ENCODE data around the gene ARMCX6.

Gene ARMCX6

DNA sequence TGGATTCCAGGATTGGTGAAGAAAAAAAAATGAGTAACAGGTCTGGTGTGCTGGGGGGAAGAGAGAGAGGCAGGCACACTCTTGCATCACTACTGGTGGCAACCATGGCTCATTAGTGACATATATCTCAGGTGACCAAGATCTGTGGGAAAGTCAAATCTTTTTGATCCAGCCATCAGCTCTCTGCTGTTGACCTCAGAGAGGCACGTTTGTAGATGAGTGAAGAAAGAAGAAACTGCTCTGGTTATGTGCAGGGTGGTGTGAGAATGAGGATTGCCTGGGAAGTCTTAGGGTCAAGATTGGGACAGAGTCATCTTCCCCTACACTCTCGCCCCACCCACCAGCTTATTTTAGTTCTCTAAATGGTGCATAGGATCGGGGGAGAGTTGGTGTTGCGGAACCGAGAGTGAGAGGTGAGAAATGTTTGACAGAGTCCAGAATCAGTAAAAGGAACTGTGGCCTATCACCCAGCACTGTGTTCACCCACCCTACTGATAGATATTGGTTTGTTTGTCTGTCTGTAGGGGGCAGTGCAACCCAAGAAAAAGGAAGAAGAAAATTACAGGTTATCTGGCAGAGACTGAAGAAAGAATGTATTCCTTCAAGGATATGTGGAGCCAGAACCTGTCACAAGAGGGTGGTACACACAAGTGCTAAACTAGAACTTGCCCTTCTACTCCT is 21.9 kb downstream of the ARMCX6 start:
- H3K4me3 ChIP-seq (ENCODE audit: low read depth, low read length) = no peak overlapping the region
- peak; percentile 80 for DNase-seq (ENCODE audit: low read depth)
- TF ChIP-seq CTCF (IDR thresholded peaks at IDR 0.05; ENCODE audit: insufficient read depth, low read depth, low read length, missing control alignments) = peak; percentile 44
